ENCODE results near the gene GCNA.
A peak's percentile ranks its signal among the peaks of the same experiment; 100 is the strongest.
"Not testable (repeated sequence)": the region's sequence is repeated elsewhere in the genome, so short reads cannot be mapped to it uniquely, and the experiment has no call there.

The GCNA gene

DNA sequence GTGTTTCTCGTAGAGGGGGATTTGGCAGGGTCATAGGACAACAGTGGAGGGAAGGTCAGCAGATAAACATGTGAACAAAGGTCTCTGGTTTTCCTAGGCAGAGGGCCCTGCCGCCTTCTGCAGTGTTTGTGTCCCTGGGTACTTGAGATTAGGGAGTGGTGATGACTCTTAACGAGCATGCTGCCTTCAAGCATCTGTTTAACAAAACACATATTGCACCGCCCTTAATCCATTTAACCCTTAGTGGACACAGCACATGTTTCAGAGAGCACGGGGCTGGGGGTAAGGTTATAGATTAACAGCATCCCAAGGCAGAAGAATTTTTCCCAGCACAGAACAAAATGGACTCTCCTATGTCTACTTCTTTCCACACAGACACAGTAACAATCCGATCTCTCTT, 66.2 kb downstream of the GCNA start:
- DNase-seq, result not testable (repeated sequence)

DNA sequence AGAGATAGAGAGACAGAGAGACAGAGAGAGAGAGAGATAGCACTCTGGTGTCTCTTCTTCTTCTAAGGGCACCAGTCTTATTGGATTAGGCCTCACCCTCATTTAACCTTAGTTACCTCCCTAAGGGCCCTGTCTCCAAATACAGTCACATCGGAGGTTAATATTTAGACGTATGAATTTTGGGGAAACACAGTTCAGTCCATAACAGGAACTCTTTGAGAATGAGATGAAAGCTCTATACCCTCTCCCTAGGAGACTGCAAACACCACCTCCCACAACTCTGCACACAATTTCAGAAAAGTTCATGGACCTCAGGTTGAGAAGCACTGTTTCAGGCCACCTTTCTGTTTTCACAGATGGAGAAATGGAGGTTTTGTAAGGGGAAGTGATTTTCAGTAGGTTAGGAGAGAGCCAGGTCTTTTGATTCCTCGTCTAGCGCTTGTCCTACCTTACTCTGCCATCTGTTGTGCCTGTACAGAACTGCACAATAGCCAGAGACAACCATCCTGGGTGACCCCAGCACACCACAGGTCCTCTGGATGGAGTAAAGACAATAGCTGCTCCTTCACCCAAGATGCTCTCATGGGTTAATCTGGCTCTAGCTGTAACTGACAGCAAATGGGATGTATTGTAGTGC, 72.2 kb downstream of the GCNA start:
- DNase-seq, result no peak

DNA sequence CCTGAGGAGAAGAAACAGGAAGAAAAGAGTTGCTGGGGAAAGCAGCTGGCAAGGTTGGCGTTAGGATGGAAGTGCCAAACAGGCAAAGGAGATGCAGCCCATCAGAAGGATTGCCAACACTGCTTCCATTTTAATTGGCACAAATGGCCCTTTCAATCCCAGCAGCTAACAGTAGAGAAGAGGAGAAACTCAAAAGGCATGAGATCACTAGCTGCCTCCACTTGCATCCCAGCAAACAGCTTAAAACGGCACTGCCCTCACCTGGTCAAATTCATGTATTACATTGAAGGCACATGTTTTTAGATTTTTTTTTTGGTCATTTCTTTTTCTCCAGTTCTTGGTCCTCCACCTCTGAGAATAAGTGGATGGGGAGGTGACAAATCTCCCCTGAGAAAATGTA, 74.2 kb downstream of the GCNA start:
- DNase-seq, result peak; percentile 14

DNA sequence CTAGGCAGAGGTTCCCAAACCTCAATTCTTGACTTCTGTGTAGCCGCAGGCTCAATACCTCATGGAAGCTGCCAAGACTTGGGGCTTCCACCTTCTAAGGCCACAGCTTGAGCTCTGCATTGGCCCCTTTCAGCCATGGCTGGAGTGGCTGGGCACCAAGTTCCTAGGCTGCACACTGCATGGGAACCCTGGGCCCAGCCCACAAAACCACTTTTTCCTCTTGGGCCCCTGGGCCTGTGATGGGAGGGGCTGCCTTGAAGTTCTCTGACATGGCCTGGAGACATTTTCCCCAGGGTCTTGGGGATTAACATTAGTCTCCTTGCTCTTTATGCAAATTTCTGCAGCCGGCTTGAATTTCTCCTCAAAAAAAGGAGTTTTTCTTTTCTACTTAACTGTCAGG, 75.1 kb downstream of the GCNA start:
- no peak for DNase-seq

DNA sequence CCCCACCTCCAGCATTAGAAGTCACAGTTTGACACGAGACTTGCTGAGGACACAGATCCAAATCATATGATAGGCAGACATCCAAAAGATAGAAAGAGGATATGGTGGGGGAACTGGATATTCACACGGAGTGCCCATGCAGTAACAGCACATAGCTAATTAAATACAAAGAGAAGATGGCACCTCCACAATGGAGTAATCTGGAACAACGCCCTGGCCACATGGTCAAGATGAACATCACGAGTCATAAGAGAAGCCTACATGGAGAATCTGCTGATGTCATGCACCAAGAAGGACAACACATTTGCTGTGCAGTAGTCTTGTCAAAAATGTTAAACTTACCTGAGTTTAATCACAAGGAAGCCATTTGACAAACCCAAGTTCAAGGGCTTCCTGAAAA, 79.0 kb downstream of the GCNA start:
- DNase-seq, result no peak

DNA sequence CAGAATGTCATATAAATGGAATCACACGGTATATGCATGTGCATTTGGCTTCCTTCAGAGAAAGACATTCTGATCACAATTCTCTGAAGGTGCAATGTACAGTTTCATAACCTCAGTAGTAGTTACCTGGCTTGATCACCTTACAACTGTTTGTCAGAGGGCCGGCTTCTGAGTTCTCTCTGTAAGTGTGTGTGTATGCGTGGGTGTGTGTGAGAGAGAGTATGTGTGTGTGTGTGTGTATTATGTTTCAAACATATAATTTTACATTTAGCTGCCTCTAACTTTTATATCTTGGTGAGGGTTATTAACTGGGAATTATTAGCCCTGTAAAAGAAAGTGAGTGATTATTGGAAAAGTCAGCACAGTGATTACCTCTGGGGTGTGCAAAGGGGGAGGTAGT, 81.1 kb downstream of the GCNA start:
- DNase-seq, result no peak

DNA sequence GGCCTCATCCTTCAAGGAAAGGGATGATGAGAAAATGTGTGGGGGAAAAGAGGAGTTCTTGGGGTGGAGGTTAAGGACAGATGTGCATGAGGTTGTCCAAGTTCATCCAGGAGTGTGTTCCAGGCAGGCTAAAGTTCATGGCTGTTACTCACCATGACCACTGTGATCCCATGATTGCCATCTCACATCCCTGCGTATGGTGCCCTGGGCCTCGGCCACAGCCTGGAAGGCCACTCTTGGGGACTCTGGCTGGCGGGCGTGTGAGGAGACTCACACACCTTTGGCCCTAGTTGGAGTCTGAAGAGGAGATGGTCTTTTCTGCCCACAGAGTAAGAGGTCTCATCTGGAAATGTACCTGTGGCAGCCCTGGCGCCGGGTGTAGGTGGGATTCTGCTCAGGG, 81.7 kb downstream of the GCNA start:
- DNase-seq, result no peak

DNA sequence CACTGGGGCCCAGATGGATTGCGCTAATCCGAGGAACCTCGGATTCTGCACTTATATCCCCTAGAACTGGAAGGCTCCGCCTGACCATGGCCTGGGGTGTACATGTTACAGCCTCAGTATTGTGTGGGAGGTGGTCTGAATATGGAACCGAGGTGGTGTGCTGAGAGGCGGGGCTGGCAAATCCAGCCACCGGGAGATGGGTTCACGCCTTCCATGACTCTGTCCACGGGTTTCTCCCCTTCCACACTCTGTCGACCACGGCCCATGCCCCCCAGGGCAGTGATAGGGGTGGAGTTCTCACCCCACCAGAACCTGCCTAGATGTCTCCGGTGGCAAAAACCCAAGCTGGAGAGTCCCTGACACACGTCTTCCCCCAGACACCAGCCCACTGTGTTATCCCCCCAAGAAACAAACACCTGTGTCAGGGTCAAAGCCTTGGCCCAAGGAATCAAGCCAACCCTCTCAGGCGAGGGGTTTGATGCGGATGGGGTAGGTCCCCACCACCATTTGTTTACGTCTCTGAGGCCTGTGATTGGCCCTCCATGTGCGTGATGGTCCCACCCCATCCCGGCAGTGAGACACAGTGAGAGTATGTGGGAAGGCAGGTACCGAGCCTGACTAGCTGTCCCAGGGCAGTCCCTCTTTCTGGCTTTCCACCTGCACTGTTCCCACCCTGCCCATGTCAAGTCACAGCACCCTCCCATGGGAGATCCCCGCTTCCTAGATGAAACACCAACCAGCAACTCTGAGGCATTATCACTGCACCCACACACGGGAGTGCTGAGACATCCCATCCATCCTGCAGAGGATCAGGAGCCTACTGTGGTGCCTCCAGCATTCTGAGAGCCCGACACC, 82.6 kb downstream of the GCNA start:
- no peak for DNase-seq

DNA sequence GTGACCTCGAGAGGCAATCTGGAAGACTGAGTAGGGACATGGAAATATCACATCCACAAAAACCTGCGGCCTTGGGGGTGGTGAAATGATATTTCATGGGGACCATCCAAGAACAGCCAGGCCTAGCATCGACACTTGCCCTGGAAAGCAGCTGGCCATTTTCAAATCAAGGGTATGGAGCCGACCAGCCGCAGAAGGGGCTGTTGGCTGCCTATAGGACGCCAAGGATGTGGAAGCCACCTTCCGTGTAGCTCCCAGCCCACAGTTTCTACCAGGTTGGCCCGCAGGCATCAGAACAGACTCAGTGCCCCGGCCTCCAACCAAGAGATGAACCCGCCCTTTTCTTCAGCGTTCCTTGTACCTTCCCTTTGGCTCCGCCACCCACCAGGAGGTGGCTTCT, 83.7 kb downstream of the GCNA start:
- no peak for DNase-seq

DNA sequence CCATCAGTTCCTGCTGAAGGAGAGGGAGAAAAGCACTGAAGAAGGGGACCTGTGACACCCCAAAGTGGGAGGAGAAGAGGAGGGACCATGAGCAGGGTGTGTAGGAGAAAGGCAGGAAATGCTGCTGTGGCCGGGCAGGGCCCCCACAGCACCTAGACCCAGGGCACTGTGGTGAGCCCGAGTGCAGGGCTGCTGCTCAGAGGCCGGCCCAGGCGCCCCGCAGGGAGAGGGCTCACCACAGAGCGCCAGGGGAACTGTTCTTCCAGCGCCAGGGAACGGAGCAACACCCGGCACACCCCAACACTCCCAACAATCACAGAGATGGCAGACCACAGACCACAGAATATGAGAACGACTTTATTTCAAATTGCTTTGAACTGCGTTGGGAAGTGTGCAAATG, 84.4 kb downstream of the GCNA start:
- DNase-seq, result not testable (repeated sequence)

All from effector CD8-positive, alpha-beta T cell (primary cell).